ENCODE measurements around the gene PLD5.

DNA sequence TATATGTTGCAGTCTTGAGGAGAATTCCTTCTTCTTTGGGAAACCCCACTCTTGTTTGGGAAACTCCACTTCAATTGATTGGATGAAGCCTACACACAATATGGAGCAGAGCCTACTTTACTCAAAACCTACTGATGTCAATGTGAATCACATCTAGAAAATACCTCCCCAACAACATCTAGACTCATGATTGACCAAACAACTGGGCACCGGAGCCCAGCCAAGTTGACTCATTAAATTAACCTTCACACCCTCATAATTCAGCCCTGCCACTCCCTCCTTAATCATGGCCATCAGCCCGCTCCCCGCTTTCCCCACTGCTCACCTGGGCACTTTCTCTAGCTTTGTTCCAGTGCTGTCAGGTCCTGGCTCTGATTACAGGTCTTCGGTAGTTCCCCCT is 317.5 kb downstream of the PLD5 start:
- TF ChIP-seq, protein P1, sequence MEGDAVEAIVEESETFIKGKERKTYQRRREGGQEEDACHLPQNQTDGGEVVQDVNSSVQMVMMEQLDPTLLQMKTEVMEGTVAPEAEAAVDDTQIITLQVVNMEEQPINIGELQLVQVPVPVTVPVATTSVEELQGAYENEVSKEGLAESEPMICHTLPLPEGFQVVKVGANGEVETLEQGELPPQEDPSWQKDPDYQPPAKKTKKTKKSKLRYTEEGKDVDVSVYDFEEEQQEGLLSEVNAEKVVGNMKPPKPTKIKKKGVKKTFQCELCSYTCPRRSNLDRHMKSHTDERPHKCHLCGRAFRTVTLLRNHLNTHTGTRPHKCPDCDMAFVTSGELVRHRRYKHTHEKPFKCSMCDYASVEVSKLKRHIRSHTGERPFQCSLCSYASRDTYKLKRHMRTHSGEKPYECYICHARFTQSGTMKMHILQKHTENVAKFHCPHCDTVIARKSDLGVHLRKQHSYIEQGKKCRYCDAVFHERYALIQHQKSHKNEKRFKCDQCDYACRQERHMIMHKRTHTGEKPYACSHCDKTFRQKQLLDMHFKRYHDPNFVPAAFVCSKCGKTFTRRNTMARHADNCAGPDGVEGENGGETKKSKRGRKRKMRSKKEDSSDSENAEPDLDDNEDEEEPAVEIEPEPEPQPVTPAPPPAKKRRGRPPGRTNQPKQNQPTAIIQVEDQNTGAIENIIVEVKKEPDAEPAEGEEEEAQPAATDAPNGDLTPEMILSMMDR (IDR thresholded peaks at IDR 0.05), result no peak
- TF ChIP-seq POLR2A (IDR thresholded peaks at IDR 0.05), result no peak
